Panc1 (cell line): ENCODE measurements around the gene SSBP4.

Experiments used
- CTCF ChIP-seq: fragments of 450-650 bp; IDR thresholded peaks from 2 replicates; pipeline ENCODE4 v1.5.1; 2017; ENCODE audit warnings: mild to moderate bottlenecking
- POLR2AphosphoS5 ChIP-seq: IDR thresholded peaks from 2 replicates; pipeline ENCODE4 v1.6.1; 2012; ENCODE audit warnings: mild to moderate bottlenecking, low read depth, low read length, moderate library complexity
- REST ChIP-seq, 2 experiments: IDR thresholded peaks; 2 replicates each; pipeline ENCODE4 v1.6.1; 2011 to 2012; ENCODE audit warnings: low read depth in 2 of 2, control low read depth in 1 of 2, low read length in 1 of 2, mild to moderate bottlenecking in 1 of 2, moderate library complexity in 1 of 2; ENCODE audit not compliant: insufficient read depth in 1 of 2

DNA sequence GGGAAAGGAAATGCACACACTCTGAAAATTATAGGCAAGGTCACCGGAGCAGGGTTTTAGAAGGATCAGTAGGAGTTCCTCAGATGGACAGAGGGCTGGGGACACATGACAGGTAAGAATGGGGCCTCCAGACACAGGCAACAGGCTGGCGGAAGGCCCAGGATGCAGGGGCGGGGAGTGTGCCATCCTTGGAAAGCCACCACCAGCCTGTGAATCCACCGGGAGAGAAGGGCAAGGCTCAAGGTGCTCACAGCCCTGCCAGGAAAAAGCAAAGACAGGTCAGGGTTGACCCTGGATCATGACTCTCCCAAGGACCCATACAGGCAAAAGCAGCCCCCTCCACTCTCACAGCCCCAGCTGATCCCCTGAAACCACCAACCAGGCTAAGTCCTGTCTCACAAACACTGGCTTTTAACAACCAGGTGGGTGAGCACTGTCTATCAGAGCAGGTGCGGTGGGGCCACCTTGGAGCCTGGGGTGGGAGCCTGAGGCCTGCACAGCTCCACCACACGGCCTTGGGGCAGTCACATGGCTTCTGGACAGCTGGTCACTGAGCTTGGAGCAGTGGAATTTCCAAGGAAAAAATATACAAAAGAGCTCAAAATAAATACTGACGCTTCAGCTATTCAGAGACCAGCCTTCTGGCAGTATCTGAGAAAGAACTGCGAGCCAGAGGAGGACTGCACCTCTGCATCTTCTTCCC, 54.0 kb downstream of the SSBP4 start:
- no peak for TF ChIP-seq CTCF
- TF ChIP-seq REST (IDR thresholded peaks at IDR 0.05; ENCODE audit: insufficient read depth in 1 of 2, low read depth in 2 of 2, low read length in 1 of 2) = no peak
- no peak for TF ChIP-seq POLR2AphosphoS5
